Stomach (tissue), 4 donors: Measurements from ENCODE around the gene GPS1.

Experiments
- EP300 ChIP-seq: sonication (generic); formaldehyde crosslinking; IDR thresholded peaks from one replicate; pipeline ENCODE4 v1.6.1; 2017; ENCODE audit warnings: antibody characterized with exemption
- POLR2A ChIP-seq, 4 donors: fragments of 450-650 bp; IDR thresholded peaks; one replicate each; pipeline ENCODE4 v1.6.1; 2016; ENCODE audit warnings: antibody characterized with exemption in 4 of 4, control low read depth in 2 of 4, mild to moderate bottlenecking in 1 of 4, moderate library complexity in 1 of 4
- POLR2AphosphoS5 ChIP-seq, 3 donors: sonication (generic); formaldehyde crosslinking; IDR thresholded peaks; one replicate each; pipeline ENCODE4 v1.6.1; 2016; ENCODE audit warnings: antibody characterized with exemption in 3 of 3
- TF ChIP-seq, protein P1 (sequence below), 7 experiments: fragments of 450-650 bp in 4 of 7; fragments of 200-600 bp in 3 of 7; sonication (generic) in 3 of 7; IDR thresholded peaks; one replicate each; pipeline ENCODE4 v1.5.1; 2016 to 2019; ENCODE audit warnings: antibody characterized with exemption in 7 of 7, control low read depth in 2 of 7, mild to moderate bottlenecking in 1 of 7

DNA sequence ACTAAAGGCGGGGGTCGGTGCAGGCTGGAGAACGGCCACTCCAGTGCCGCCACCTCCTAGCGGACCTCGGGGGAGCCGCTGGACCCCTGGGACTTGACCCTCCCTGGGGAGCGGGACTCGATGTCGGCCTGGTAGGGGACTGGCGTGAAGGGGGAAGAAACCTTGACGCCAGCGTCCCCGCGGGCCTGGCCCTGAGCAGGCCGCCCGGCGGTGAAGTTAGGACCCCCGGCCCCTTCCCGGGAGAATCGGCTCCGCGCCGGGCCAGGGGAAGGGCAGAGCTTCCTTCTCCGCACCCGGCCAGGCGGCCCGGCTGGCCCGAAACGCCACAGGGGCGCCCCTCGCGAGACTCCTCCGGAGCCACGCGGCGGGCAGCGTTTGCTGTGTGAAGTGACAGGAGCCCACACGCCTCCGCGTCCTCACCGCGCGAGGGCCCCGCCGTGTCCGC is 13.5 kb downstream of the GPS1 start:
- TF ChIP-seq POLR2A (IDR thresholded peaks at IDR 0.05) (no peak), EP300 (no peak), POLR2AphosphoS5 (IDR thresholded peaks at IDR 0.05) (no peak)
- TF ChIP-seq, protein P1, sequence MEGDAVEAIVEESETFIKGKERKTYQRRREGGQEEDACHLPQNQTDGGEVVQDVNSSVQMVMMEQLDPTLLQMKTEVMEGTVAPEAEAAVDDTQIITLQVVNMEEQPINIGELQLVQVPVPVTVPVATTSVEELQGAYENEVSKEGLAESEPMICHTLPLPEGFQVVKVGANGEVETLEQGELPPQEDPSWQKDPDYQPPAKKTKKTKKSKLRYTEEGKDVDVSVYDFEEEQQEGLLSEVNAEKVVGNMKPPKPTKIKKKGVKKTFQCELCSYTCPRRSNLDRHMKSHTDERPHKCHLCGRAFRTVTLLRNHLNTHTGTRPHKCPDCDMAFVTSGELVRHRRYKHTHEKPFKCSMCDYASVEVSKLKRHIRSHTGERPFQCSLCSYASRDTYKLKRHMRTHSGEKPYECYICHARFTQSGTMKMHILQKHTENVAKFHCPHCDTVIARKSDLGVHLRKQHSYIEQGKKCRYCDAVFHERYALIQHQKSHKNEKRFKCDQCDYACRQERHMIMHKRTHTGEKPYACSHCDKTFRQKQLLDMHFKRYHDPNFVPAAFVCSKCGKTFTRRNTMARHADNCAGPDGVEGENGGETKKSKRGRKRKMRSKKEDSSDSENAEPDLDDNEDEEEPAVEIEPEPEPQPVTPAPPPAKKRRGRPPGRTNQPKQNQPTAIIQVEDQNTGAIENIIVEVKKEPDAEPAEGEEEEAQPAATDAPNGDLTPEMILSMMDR (IDR thresholded peaks at IDR 0.05): no peak
